ENCODE measurements around the gene C16orf54. TPM values are rescaled to one million over a fixed set of nuclear protein-coding genes. Genes with fewer than 3 reads are reported as not detected.
A peak's percentile ranks its signal among the peaks of the same experiment; 100 is the strongest.
"Not testable (repeated sequence)": the region's sequence is repeated elsewhere in the genome, so short reads cannot be mapped to it uniquely, and the experiment has no call there.

C16orf54 gene
- total and polyA plus RNA-seq, 7 donors, result 0.46 to 10.1 (median 1.0) TPM; not detected in 1

GRCh38 chr16:29712809-29713208, 33.0 kb downstream of the C16orf54 start:
- WGBS, 2 donors, result 73 to 90% methylated on average over 4 of the region's 4 CpGs
- Histone ChIP-seq H3K4me3 (no peak overlapping the region), H3K27me3 (no peaks in the 10 kb centered on the region), H3K9me3 (no peaks in the 10 kb centered on the region), H3K27ac (no peak overlapping the region), H3K4me1 (peaks cover 0 to 8% (median 3%) of the 10 kb centered on the region in 4 donors), H3K36me3 (no peaks in the 10 kb centered on the region)
- TF ChIP-seq CTCF (IDR thresholded peaks at IDR 0.05), result no peak
- TF ChIP-seq EP300 (IDR thresholded peaks at IDR 0.05), result no peak
- TF ChIP-seq POLR2A (IDR thresholded peaks at IDR 0.05), result no peak
- TF ChIP-seq POLR2AphosphoS5 (IDR thresholded peaks at IDR 0.05), result no peak
- DNase-seq, result no peak
- intact Hi-C loops (cut with DNase I), result no loop called here

GRCh38 chr16:29710227-29711219, 35.3 kb downstream of the C16orf54 start:
- peak; percentile 33 to 66 (median 54) for TF ChIP-seq CTCF (IDR thresholded peaks at IDR 0.05)
- no peak for TF ChIP-seq POLR2A (IDR thresholded peaks at IDR 0.05)
- 45 to 50% methylated on average over 17 of the region's 17 CpGs for WGBS, 2 donors
- Histone ChIP-seq H3K4me3 (no peak overlapping the region), H3K36me3 (no peaks in the 10 kb centered on the region), H3K4me1 (peaks cover 0 to 8% (median 3%) of the 10 kb centered on the region in 4 donors), H3K27me3 (no peaks in the 10 kb centered on the region), H3K27ac (peak overlapping the region in 1 of 4 donors; percentile 28), H3K9me3 (no peaks in the 10 kb centered on the region)
- intact Hi-C loops (cut with DNase I), result no loop called here
- DNase-seq, result no peak

- H3K27ac ChIP-seq; H3K4me3 ChIP-seq; intact Hi-C loops (cut with DNase I); DNase-seq; H3K4me1 ChIP-seq; H3K9me3 ChIP-seq; H3K27me3 ChIP-seq; H3K36me3 ChIP-seq: not testable (repeated sequence)
- WGBS, 2 donors, result 77 to 85% methylated on average over 6 of the region's 6 CpGs
Observed at GRCh38 chr16:29709657-29710056, 36.1 kb downstream of the C16orf54 start.

- Histone ChIP-seq H3K4me3 (no peak overlapping the region), H3K27ac (no peak overlapping the region), H3K27me3 (no peaks in the 10 kb centered on the region), H3K4me1 (peaks cover 0 to 8% (median 3%) of the 10 kb centered on the region in 4 donors), H3K36me3 (no peaks in the 10 kb centered on the region), H3K9me3 (no peaks in the 10 kb centered on the region)
- TF ChIP-seq EP300 (IDR thresholded peaks at IDR 0.05), result no peak
- no peak for TF ChIP-seq POLR2AphosphoS5 (IDR thresholded peaks at IDR 0.05)
- no peak for TF ChIP-seq POLR2A (IDR thresholded peaks at IDR 0.05)
- TF ChIP-seq CTCF (IDR thresholded peaks at IDR 0.05), result no peak
- no peak for DNase-seq
- intact Hi-C loops (cut with DNase I), result no loop called here
- WGBS, 2 donors, result 71 to 87% methylated on average over 16 of the region's 16 CpGs
Observed at GRCh38 chr16:29708917-29709600, 36.7 kb downstream of the C16orf54 start.

GRCh38 chr16:29707160-29707559, 38.6 kb downstream of the C16orf54 start:
- H3K9me3 ChIP-seq; H3K4me3 ChIP-seq; H3K27ac ChIP-seq; H3K27me3 ChIP-seq; H3K4me1 ChIP-seq; intact Hi-C loops (cut with DNase I); DNase-seq; H3K36me3 ChIP-seq: not testable (repeated sequence)
- WGBS, 2 donors, result 98 to 100% methylated on average over 1 of the region's 1 CpG

Data from sigmoid colon (tissue), 7 donors.